Esophagus (tissue), 2 donors: Measurements from ENCODE around the gene EVL. TPM values are rescaled to one million over a fixed set of nuclear protein-coding genes. Genes with fewer than 3 reads are reported as not detected.
"Not testable (repeated sequence)": the region's sequence is repeated elsewhere in the genome, so short reads cannot be mapped to it uniquely, and the experiment has no call there.

ENCODE experiments used
- H3K27ac ChIP-seq, 2 donors: one replicate each; pipeline ENCODE4 v1.5.1; 2013; ENCODE audit warnings: low read depth in 2 of 2, mild to moderate bottlenecking in 2 of 2, inconsistent platforms in 1 of 2, low read length in 1 of 2, moderate library complexity in 1 of 2
- H3K27me3 ChIP-seq, 2 donors: one replicate each; pipeline ENCODE4 v1.6.1; 2013; ENCODE audit warnings: low read length in 2 of 2, control low read depth in 1 of 2, mild to moderate bottlenecking in 1 of 2; ENCODE audit not compliant: insufficient read depth in 2 of 2, control insufficient read depth in 1 of 2
- H3K36me3 ChIP-seq, 2 donors: one replicate each; pipeline ENCODE4 v1.6.1; 2013; ENCODE audit warnings: low read length in 1 of 2; ENCODE audit not compliant: control insufficient read depth in 2 of 2, insufficient read depth in 2 of 2
- H3K4me1 ChIP-seq, 2 donors: one replicate each; pipeline ENCODE4 v1.6.1; 2013; ENCODE audit warnings: low read length in 1 of 2; ENCODE audit not compliant: control insufficient read depth in 2 of 2, insufficient read depth in 2 of 2
- H3K4me3 ChIP-seq, 2 donors: one replicate each; pipeline ENCODE4 v1.5.1; 2013; ENCODE audit warnings: low read length in 2 of 2, mild to moderate bottlenecking in 2 of 2, low read depth in 1 of 2, moderate library complexity in 1 of 2
- H3K9me3 ChIP-seq, 2 donors: one replicate each; pipeline ENCODE4 v1.6.1; 2013; ENCODE audit warnings: mild to moderate bottlenecking in 2 of 2, low read depth in 1 of 2, low read length in 1 of 2, moderate library complexity in 1 of 2; ENCODE audit not compliant: control insufficient read depth in 2 of 2, insufficient read depth in 1 of 2
- WGBS, 2 donors: extraction: QIAGEN DNeasy Blood & Tissue Kit; methylation state at CpG; one replicate each; pipeline ENCODE4 v1.1.7; 2013; 5-methylcytosine and 5-hydroxymethylcytosine counted together
- polyA plus RNA-seq, 2 donors: library from polyadenylated mRNA; stranded (reverse); fragments of 200-250 nt; gene quantifications; one replicate each; pipeline ENCODE4 v1.2.3, GENCODE V29; 2013
- donor health status: healthy with polysubstance abuse.
- donor health status: Bipolar disorder and iron deficiency.

EVL gene
- polyA plus RNA-seq, 2 donors = 25.3 to 41.9 TPM

GRCh38 chr14:100155049-100155621 lies 89.9 kb downstream of the EVL start:
- Histone ChIP-seq H3K36me3 (peaks cover 0 to 2% of the 10 kb centered on the region in 2 donors), H3K27me3 (no peaks in the 10 kb centered on the region), H3K4me3 (no peak overlapping the region), H3K27ac (peak overlapping the region; percentile 84 to 88), H3K4me1 (peaks cover 11 to 40% of the 10 kb centered on the region in 2 donors), H3K9me3 (peaks cover 8 to 9% of the 10 kb centered on the region in 2 donors)
- 46 to 54% methylated on average over 8 of the region's 8 CpGs for WGBS, 2 donors

- H3K9me3 ChIP-seq = peaks cover 5 to 13% of the 10 kb centered on the region in 2 donors
- H3K27me3 ChIP-seq = no peaks in the 10 kb centered on the region
- WGBS, 2 donors = 33 to 48% methylated on average over 12 of the region's 12 CpGs
- peaks cover 0 to 2% of the 10 kb centered on the region in 2 donors for H3K36me3 ChIP-seq
- H3K27ac ChIP-seq = peak overlapping the region; percentile 84 to 88
- H3K4me1 ChIP-seq = peaks cover 6 to 39% of the 10 kb centered on the region in 2 donors
- no peak overlapping the region for H3K4me3 ChIP-seq
These were observed 90.8 kb downstream of the EVL start for GRCh38 chr14:100155756-100156616.

- Histone ChIP-seq H3K27me3 (no peaks in the 10 kb centered on the region), H3K36me3 (peaks cover 0 to 2% of the 10 kb centered on the region in 2 donors), H3K4me3 (no peak overlapping the region), H3K9me3 (peaks cover 5 to 13% of the 10 kb centered on the region in 2 donors), H3K4me1 (peaks cover 3 to 32% of the 10 kb centered on the region in 2 donors), H3K27ac (peak overlapping the region; percentile 63 to 88)
- WGBS, 2 donors = 73 to 74% methylated on average over 6 of the region's 6 CpGs
These were observed 91.6 kb downstream of the EVL start for GRCh38 chr14:100156776-100157175.

GRCh38 chr14:100157548-100158232 lies 92.5 kb downstream of the EVL start:
- H3K4me3 ChIP-seq, H3K36me3 ChIP-seq, H3K27ac ChIP-seq, H3K27me3 ChIP-seq: not testable (repeated sequence)
- Histone ChIP-seq H3K4me1 (peaks cover 3 to 32% of the 10 kb centered on the region in 2 donors), H3K9me3 (peaks cover 5 to 13% of the 10 kb centered on the region in 2 donors)
- WGBS, 2 donors = 80 to 84% methylated on average over 16 of the region's 16 CpGs

- Histone ChIP-seq H3K27me3 (no peaks in the 10 kb centered on the region), H3K4me3 (peak overlapping the region; percentile 61 to 70), H3K36me3 (peaks cover 0 to 2% of the 10 kb centered on the region in 2 donors), H3K4me1 (peaks cover 3 to 32% of the 10 kb centered on the region in 2 donors), H3K9me3 (peaks cover 5 to 13% of the 10 kb centered on the region in 2 donors), H3K27ac (peak overlapping the region; percentile 76 to 77)
- 10 to 11% methylated on average over 32 of the region's 32 CpGs for WGBS, 2 donors
These were observed 93.4 kb downstream of the EVL start for GRCh38 chr14:100158566-100159093.

GRCh38 chr14:100159094-100159864 lies 94.1 kb downstream of the EVL start, which contains the start of gene DEGS2:
Gene DEGS2, minus strand, starts transcription at chr14:100159645. Its CDS starts 58 bp downstream, at chr14:100159587.
- Histone ChIP-seq H3K36me3 (peaks cover 0 to 2% of the 10 kb centered on the region in 2 donors), H3K27ac (peak within 1 kb of the TSS; percentile 76 to 77), H3K4me3 (peak within 1 kb of the TSS; percentile 61 to 70), H3K27me3 (no peaks in the 10 kb centered on the region), H3K4me1 (peaks cover 3 to 30% of the 10 kb centered on the region in 2 donors), H3K9me3 (peaks cover 5 to 12% of the 10 kb centered on the region in 2 donors)
- WGBS, 2 donors = 1% methylated on average over 83 to 94 of the region's 94 CpGs

- H3K9me3 ChIP-seq = peaks cover 0 to 5% of the 10 kb centered on the region in 2 donors
- H3K4me1 ChIP-seq = peaks cover 3 to 26% of the 10 kb centered on the region in 2 donors
- H3K4me3 ChIP-seq = peak overlapping the region; percentile 61 to 63
- no peaks in the 10 kb centered on the region for H3K36me3 ChIP-seq
- WGBS, 2 donors = 7 to 9% methylated on average over 39 of the region's 39 CpGs
- H3K27me3 ChIP-seq = no peaks in the 10 kb centered on the region
- peak overlapping the region; percentile 72 to 76 for H3K27ac ChIP-seq
These were observed 94.8 kb downstream of the EVL start for GRCh38 chr14:100159865-100160533.

GRCh38 chr14:100160534-100160916 lies 95.3 kb downstream of the EVL start:
- H3K9me3 ChIP-seq = peaks cover 0 to 4% of the 10 kb centered on the region in 2 donors
- H3K4me3 ChIP-seq = no peak overlapping the region
- peak overlapping the region in 1 of 2 donors; percentile 6 for H3K27ac ChIP-seq
- no peaks in the 10 kb centered on the region for H3K27me3 ChIP-seq
- no peaks in the 10 kb centered on the region for H3K36me3 ChIP-seq
- WGBS, 2 donors = 58 to 59% methylated on average over 7 of the region's 7 CpGs
- H3K4me1 ChIP-seq = peaks cover 3 to 26% of the 10 kb centered on the region in 2 donors
